GM12865 (cell line): ENCODE results near the gene ROBO1.

ENCODE experiments used
- DNase-seq: peaks from one replicate; pipeline ENCODE4 v3.0.0; 2010; ENCODE audit warnings: low read depth
- H3K4me3 ChIP-seq: 2 replicates; pipeline ENCODE4 v1.5.1; 2011; ENCODE audit warnings: mild to moderate bottlenecking, low read depth, low read length, control low read depth
- TF ChIP-seq, protein P1 (sequence below): IDR thresholded peaks from 2 replicates; pipeline ENCODE4 v1.5.1; 2011; ENCODE audit warnings: low read length, control low read depth, low read depth, inconsistent platforms; ENCODE audit not compliant: insufficient read depth; ENCODE audit errors: missing control alignments

Gene ROBO1

DNA sequence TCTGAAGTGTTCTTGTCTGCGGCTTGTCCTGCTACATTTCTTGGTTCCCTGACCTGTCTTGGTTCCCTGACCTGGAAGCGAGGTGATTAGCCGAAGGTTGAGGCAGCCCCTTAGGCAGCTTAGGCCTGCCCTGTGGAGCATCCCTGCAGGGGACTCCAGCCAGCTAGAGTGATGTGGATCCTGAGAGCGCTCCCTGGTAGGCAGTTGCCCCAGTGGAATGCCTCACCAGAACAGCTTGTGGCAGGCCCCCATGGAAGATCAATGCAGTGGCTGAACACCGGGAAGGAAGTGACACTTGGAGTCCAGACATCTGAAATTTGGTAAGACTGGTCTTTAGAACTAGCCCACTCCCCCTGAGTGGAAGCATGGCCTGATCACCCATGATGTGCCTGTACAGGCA lies 5.5 kb upstream of the ROBO1 start:
- no peak for DNase-seq
- TF ChIP-seq, protein P1, sequence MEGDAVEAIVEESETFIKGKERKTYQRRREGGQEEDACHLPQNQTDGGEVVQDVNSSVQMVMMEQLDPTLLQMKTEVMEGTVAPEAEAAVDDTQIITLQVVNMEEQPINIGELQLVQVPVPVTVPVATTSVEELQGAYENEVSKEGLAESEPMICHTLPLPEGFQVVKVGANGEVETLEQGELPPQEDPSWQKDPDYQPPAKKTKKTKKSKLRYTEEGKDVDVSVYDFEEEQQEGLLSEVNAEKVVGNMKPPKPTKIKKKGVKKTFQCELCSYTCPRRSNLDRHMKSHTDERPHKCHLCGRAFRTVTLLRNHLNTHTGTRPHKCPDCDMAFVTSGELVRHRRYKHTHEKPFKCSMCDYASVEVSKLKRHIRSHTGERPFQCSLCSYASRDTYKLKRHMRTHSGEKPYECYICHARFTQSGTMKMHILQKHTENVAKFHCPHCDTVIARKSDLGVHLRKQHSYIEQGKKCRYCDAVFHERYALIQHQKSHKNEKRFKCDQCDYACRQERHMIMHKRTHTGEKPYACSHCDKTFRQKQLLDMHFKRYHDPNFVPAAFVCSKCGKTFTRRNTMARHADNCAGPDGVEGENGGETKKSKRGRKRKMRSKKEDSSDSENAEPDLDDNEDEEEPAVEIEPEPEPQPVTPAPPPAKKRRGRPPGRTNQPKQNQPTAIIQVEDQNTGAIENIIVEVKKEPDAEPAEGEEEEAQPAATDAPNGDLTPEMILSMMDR: no peak
- H3K4me3 ChIP-seq: no peak overlapping the region

DNA sequence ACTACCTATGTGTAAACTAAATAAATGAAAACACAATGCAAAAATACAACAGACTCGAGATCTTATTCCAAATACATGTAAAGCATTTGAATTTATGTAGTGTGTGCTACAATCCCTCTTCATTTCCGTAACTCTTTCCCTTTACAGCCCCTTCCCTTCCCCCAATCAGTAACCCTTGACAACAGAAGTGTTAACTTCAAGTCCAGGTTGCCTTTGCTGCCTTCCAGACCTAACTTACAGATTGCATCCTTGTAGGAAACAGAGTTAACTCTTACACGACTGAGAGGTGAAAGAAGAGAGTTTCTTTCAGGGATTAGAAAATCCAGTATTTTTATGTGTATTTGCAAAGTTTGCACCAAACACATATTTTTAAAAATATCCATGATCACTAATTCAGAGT lies 1.4 kb upstream of the ROBO1 start:
- TF ChIP-seq, protein P1: no peak
- no peak overlapping the region for H3K4me3 ChIP-seq
- no peak for DNase-seq

DNA sequence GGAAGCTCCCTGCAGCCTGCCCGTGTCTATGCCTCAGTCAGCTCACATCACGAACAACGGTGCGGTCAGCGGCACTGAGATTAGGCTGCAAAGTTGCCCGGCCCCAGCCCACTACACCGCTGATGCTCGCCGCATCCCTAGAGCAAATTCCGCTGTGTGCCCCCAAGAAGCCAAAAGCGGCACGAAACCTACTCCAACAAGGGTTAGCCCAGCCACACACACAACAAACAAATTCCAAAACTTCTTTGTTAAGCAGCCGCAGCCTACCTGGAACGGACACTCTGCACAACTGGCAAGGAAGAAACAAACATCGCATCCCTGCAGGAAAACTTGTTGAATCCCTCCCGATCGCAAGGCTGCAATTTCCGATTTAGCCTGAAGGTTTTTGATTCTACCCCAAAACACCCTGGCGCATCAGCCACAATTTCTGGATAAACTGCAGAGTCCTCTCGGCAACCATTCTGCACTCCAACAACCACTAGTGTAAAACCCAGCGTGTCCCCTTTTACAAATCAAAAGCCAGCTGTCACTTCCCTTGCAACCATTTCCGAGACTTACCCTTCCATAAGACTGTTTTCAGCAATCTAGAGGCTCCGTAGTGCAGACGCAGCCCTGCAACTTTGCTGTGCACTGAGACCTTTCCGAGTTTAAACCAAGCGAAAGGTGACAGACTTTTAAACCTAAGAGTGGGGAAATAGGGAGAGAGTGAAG lies 449 bp downstream of the ROBO1 start:
- no peak overlapping the region for H3K4me3 ChIP-seq
- DNase-seq: no peak
- TF ChIP-seq, protein P1: no peak

DNA sequence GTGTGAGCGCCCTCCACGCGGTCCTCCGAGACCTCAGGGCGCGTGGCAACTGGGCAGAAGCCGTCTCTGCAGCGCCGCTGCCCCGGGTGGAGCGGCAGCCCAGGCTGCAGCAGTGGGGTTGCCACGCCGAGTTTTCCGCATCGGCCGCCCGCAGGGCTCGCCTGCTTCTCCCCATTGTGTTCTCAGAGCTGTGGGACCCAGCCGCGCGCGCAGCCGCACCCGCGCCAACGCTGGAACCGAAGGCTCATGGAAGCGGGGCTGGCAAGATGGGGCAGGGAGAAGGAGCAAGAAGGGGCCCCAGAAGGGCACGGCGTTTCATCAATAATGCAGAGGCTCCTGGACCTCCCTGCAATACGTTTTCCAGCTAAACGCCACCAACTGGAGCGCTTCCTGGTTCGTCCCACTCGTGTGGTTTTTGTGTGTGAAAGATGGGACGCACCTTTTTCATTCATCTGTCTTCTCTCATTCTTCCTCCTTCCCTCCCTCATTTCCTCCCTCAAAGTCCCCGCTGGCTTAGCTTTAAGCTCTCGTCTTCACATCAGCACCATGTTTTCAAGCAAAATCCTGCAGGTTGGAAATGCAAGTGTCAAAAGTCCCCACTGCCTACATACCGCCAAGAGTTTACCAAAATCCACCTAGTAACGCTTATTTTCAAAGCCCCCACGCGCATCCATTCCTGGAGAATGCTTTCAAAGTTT lies 1.2 kb downstream of the ROBO1 start:
- H3K4me3 ChIP-seq: no peak overlapping the region
- TF ChIP-seq, protein P1: no peak
- no peak for DNase-seq

DNA sequence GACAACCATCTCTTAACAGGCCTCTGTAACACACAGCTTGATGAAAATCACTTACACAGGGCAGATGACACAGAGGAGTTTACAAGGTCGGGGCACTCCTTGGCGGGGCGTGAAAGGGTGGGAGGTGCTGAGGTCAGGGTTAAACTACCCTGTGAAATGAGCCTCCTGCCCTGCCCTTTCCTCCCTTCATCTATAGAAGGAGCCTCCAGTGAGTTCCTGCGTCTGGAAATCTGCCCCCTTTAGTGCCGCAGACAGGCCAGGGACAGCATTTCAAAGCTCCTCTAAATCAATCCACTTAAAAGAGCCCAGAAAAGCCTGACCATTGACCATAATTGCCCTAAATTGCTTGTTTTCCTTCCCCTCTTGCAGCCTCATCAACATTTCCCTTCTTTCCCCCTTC lies 1.9 kb downstream of the ROBO1 start:
- no peak for DNase-seq
- TF ChIP-seq, protein P1: no peak
- H3K4me3 ChIP-seq: no peak overlapping the region

DNA sequence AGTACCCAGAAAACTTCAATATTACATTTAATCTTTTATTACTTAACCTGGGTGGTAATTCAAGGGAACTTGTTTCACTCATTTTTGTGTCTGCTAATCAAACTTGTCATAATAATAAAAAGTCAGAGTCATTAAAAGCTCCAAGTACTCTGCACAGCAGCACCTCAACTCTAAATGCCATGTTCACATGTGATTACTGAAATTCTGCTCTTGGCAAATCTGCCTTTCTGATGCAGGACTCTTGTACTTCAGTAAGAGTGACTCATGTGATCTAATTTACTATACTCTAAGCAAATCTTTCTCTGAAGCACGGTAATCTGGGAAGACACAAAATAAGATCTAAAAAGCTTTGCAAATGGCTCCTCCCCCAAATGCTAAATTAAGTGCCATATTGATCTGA lies 6.4 kb downstream of the ROBO1 start:
- no peak overlapping the region for H3K4me3 ChIP-seq
- DNase-seq: no peak
- TF ChIP-seq, protein P1: no peak
